ENCODE data around the gene PDGFC. TPM values are rescaled to one million over a fixed set of nuclear protein-coding genes. Genes with fewer than 3 reads are reported as not detected.

Gene PDGFC
- total RNA-seq, 2 experiments from 2014 or later: not detected

- POLR2A ChIA-PET: no interaction called here
- H3K9me3 ChIP-seq (ENCODE audit: low read length): no peaks in the 10 kb centered on the region
- no peak for TF ChIP-seq EZH2phosphoT487 (IDR thresholded peaks at IDR 0.05; ENCODE audit: borderline replicate concordance, low read depth, low read length)
- no peak for TF ChIP-seq CTCF (conservative IDR thresholded peaks at IDR 0.05; ENCODE audit: low read length)
- no peaks in the 10 kb centered on the region for H3K79me2 ChIP-seq (ENCODE audit: insufficient read depth, low read depth, low read length)
- no peak overlapping the region for H2AFZ ChIP-seq (ENCODE audit: low read length)
- H3K4me1 ChIP-seq (ENCODE audit: insufficient read depth, low read length, poor library complexity, severe bottlenecking): no peaks in the 10 kb centered on the region
- H3K27ac ChIP-seq (ENCODE audit: low read depth, low read length, poor library complexity, severe bottlenecking): no peak overlapping the region
- no peak for DNase-seq (ENCODE audit: low spot score)
- BruUV-seq (replicated peaks): no TSS peak
- CTCF ChIA-PET (ENCODE audit: unreplicated experiment): no interaction called here
- no peak overlapping the region for H3K4me2 ChIP-seq (ENCODE audit: low read length)
- H3K9me2 ChIP-seq (ENCODE audit: insufficient read depth, low read length): no peaks in the 10 kb centered on the region
- intact Hi-C loops (cut with micrococcal nuclease; ENCODE audit: unreplicated experiment): no loop called here
- no peaks in the 10 kb centered on the region for H4K20me1 ChIP-seq (ENCODE audit: insufficient read depth, low read length)
- no peak overlapping the region for H3K4me3 ChIP-seq (ENCODE audit: low read depth, low read length, poor library complexity, severe bottlenecking)
- H3K36me3 ChIP-seq (ENCODE audit: insufficient read depth, low read length): no peaks in the 10 kb centered on the region
Measured at GRCh38 chr4:156931267-156931666, 40.3 kb downstream of the PDGFC start.

GRCh38 chr4:156929386-156930105, 42.1 kb downstream of the PDGFC start:
- H3K4me1 ChIP-seq (ENCODE audit: insufficient read depth, low read length, poor library complexity, severe bottlenecking): no peaks in the 10 kb centered on the region
- BruUV-seq (replicated peaks): no TSS peak
- no peak overlapping the region for H3K27ac ChIP-seq (ENCODE audit: low read depth, low read length, poor library complexity, severe bottlenecking)
- POLR2A ChIA-PET: interaction anchor here (0.6 kb wide), 1 partner anchor 64 kb away, joined by 3 read pairs; no protein-coding TSS in a partner anchor
- no peak overlapping the region for H3K4me2 ChIP-seq (ENCODE audit: low read length)
- no peak overlapping the region for H2AFZ ChIP-seq (ENCODE audit: low read length)
- no peaks in the 10 kb centered on the region for H3K36me3 ChIP-seq (ENCODE audit: insufficient read depth, low read length)
- intact Hi-C loops (cut with micrococcal nuclease; ENCODE audit: unreplicated experiment): no loop called here
- DNase-seq (ENCODE audit: low spot score): no peak
- no peaks in the 10 kb centered on the region for H3K9me2 ChIP-seq (ENCODE audit: insufficient read depth, low read length)
- no peak overlapping the region for H3K4me3 ChIP-seq (ENCODE audit: low read depth, low read length, poor library complexity, severe bottlenecking)
- H3K9me3 ChIP-seq (ENCODE audit: low read length): no peaks in the 10 kb centered on the region
- no peaks in the 10 kb centered on the region for H4K20me1 ChIP-seq (ENCODE audit: insufficient read depth, low read length)
- TF ChIP-seq CTCF (conservative IDR thresholded peaks at IDR 0.05; ENCODE audit: low read length): no peak
- no peak for TF ChIP-seq EZH2phosphoT487 (IDR thresholded peaks at IDR 0.05; ENCODE audit: borderline replicate concordance, low read depth, low read length)
- CTCF ChIA-PET (ENCODE audit: unreplicated experiment): no interaction called here
- H3K79me2 ChIP-seq (ENCODE audit: insufficient read depth, low read depth, low read length): no peaks in the 10 kb centered on the region

GRCh38 chr4:156924774-156925315, 46.8 kb downstream of the PDGFC start:
- H3K4me3 ChIP-seq (ENCODE audit: low read depth, low read length, poor library complexity, severe bottlenecking): no peak overlapping the region
- no peaks in the 10 kb centered on the region for H3K4me1 ChIP-seq (ENCODE audit: insufficient read depth, low read length, poor library complexity, severe bottlenecking)
- H2AFZ ChIP-seq (ENCODE audit: low read length): no peak overlapping the region
- no peak for TF ChIP-seq EZH2phosphoT487 (IDR thresholded peaks at IDR 0.05; ENCODE audit: borderline replicate concordance, low read depth, low read length)
- TF ChIP-seq CTCF (conservative IDR thresholded peaks at IDR 0.05; ENCODE audit: low read length): no peak
- H3K27ac ChIP-seq (ENCODE audit: low read depth, low read length, poor library complexity, severe bottlenecking): no peak overlapping the region
- no peaks in the 10 kb centered on the region for H4K20me1 ChIP-seq (ENCODE audit: insufficient read depth, low read length)
- BruUV-seq (replicated peaks): no TSS peak
- ChIA-PET POLR2A (no interaction called here), CTCF (ENCODE audit: unreplicated experiment) (no interaction called here)
- H3K36me3 ChIP-seq (ENCODE audit: insufficient read depth, low read length): no peaks in the 10 kb centered on the region
- intact Hi-C loops (cut with micrococcal nuclease; ENCODE audit: unreplicated experiment): no loop called here
- no peaks in the 10 kb centered on the region for H3K79me2 ChIP-seq (ENCODE audit: insufficient read depth, low read depth, low read length)
- H3K9me3 ChIP-seq (ENCODE audit: low read length): no peaks in the 10 kb centered on the region
- H3K4me2 ChIP-seq (ENCODE audit: low read length): no peak overlapping the region
- DNase-seq (ENCODE audit: low spot score): no peak
- H3K9me2 ChIP-seq (ENCODE audit: insufficient read depth, low read length): no peaks in the 10 kb centered on the region

All from OCI-LY7 (cell line).